HG03571 (cell line): ENCODE results near the gene MED16.

ENCODE experiments used
- ATAC-seq: cut with Tn5 transposase; IDR thresholded peaks from one replicate; pipeline ENCODE4 v1.9.1; 2021; ENCODE audit not compliant: unreplicated experiment

The MED16 gene

DNA sequence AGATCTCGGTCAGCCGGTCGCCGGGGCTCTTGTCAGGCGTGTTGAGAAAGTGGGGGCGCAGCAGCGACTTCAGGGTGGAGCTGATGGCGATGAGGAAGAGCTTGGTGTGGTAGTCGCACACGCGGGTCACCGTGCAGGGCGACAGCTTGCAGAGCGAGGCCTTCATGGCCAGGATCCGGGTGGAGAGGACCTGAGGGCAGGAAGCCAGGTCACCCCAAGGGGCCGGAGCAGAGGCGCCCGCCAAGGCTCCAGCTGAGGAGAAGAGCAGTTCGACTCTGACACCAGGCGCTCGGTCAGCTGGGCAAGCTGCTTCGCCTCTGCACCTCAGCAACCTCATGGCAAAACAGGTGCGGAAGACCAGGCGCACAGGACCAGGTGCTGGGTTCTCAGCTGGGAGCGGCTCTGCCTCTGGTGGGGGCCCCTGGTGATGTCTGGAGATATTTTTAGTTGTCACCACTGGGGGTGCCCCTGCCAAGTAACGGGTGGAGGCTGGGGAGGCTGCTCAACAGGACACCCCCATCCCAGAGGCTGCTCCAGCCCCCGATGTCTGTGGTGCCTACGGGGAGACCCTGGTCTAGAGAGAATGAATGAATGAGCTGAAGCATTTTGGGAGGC, 17.6 kb downstream of the MED16 start:
- no peak for ATAC-seq

DNA sequence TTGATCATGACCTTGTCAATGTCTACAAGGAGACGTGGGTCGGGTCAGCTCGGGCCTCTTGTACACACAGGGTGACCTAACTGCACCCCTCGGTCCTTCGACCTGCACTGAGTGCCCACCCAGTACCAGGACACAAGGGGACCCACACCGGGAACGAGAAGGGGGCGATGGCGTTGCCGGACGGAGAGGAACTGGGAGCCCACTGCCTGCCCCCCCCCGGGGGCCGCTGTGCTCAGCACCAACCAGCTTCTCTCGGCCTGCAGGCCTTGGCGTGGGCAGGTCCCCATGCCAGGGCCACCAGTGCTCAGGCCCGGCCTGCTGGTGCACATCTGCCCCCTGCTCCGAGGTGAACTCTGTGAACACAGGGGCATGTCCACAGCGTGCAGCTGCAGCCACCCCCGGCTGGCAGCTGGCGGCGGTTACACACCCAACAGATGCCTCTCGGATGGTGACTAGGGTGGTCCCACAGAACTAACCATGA, 19.4 kb downstream of the MED16 start:
- no peak for ATAC-seq

DNA sequence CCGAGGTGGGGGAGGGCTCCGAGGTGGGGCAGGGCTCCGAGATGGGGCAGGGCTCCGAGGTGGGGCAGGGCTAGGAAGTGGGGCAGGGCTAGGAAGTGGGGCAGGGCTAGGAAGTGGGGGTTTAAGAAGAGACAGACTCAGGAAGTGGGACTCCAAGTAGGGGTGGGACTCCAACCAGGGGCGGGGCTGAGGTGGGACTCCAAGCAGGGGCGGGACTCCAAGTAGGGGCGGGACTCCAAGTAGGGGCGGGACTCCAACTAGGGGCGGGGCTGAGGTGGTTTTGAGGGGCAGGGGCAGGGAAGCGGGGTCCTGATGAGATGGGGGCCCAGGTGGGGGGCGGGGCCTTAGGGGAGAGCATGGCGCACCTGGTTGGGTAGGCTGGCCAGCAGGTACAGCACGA, 19.9 kb downstream of the MED16 start:
- no peak for ATAC-seq

DNA sequence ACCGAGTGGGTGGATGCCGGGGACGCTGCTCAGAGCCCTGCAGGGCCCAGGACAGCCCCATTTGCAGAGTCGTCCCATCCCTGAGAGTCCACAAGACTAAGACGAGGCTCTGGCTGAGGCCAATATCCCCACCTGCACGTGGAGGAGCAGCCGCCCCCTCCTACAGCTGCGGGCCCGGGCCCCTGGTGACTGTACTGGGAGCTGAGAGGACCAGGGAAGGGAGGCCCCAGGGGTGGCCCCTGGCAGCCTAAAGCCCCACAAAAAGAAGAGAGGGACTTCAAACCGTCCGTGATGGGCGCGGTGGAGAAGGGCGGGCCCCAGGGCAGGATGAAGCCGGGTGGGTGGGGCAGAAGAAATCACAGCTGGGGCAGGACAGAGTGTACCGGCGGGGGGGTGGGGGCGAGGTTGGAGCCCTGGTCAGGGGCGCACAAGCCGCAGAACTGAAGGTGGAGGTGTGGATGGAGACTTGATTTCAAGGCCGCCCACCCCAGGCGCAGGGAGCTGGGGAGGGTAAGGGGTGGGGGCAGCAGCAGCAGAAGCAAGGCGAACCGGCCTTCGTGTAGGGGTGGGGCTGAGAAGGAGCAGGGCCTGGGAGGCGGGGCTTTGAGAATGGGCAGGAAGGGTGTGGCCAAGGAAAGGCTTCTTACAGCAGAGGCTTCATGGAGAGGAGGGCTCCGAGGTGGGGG, 20.6 kb downstream of the MED16 start:
- ATAC-seq = no peak

DNA sequence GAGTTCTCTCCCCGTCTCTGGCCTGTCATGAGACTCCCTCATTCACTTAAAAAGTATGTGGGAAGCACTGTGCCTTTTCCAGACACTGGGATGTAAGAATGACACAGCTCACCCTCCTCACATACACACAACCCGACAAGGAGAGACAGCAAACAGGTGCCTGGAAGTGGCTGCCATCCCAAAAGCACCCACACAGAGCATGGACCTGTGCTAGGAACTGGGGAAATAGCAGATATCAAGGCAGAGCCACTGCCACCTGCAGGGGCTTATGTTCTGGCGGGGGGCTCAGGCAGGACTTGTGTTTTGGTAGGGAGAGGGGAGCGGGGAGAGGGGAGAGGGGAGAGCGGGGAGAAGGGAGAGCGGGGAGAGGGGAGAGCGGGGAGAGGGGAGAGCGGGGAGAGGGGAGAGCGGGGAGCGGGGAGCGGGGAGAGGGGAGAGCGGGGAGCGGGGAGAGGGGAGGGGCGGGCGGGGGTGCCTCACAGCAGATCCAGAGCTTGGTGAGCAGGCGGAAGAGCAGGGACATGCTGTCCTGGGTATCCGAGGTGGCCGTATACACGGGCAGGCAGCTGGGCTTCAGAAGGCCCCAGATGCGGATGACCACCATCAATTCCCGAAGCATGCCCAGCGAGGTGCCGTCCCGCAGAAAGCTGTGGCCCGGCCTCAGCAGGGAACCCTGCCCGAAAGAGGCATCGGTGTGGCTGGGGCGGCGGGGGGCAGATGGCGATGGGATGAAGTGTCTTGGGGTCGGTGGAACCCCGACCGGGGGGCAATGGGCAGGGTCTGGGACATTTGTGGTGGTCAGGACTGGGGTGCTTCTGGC, 21.3 kb downstream of the MED16 start:
- no peak for ATAC-seq

DNA sequence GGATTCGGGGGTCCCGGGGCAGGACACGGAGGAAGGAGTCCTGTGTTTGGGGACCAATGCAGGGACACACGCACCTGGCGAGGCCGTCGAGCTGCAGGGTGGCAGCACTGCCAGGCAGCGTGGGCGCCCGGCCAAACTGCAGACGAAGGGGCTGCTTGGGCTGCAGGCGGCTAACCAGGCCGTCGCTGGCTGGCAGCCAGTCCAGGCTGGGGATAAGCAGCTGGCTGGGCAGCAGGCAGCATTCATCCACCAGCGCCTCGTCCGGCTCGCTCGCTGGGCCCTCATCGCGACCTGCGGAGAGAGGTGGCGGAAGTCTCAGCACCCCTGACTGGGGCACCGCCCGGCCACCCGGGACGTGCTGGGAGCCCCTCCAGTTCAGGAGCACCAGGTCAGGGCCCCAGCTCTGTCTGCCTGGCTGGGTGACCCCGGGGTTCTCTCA, 22.0 kb downstream of the MED16 start:
- ATAC-seq = no peak

- no peak for ATAC-seq
Measured at GRCh38 chr19:870314-870713, 22.7 kb downstream of the MED16 start.

- ATAC-seq = no peak
Measured at GRCh38 chr19:869245-870177, 23.5 kb downstream of the MED16 start.

DNA sequence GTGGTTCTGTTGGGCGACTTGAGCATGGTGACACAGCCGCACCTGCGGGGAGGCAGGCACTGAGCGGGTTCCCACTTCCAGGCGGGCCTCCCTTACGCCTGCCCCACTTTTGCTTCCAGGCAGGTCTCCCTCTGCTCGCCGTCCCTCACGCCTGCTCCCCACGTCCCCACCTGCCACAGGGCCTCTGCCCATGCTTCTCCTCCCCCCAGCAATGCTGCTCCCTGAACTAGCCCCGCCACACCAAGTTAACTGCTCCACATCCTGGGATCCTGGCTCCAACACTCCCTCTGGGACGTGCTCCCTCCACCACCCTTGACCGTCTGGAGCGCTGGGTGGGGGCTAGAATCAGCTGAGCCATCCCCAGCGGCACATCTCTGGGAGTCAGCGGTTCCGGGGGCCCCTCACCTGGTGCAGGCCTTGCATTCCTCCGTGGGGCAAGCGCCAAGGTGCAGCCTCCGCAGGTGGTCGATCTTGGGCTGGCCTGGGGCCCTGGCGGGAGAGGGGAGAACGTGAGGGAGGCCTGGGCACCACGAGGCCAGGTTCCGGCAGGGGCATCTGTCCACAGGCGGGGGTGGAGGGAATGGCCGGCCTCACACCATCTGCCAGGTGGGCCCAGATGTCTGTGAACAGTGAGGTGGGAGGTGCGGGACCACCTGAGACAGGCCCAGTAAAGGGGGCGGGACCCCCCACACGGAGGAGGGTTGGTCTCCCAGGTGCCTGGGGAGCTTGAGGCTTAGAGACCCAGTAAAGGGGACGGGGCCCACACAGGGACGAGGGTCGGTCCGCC, 24.3 kb downstream of the MED16 start:
- ATAC-seq = no peak

- no peak for ATAC-seq
Measured at GRCh38 chr19:867855-868457, 25.0 kb downstream of the MED16 start.

- no peak for ATAC-seq
Measured at GRCh38 chr19:867301-867793, 25.6 kb downstream of the MED16 start.

DNA sequence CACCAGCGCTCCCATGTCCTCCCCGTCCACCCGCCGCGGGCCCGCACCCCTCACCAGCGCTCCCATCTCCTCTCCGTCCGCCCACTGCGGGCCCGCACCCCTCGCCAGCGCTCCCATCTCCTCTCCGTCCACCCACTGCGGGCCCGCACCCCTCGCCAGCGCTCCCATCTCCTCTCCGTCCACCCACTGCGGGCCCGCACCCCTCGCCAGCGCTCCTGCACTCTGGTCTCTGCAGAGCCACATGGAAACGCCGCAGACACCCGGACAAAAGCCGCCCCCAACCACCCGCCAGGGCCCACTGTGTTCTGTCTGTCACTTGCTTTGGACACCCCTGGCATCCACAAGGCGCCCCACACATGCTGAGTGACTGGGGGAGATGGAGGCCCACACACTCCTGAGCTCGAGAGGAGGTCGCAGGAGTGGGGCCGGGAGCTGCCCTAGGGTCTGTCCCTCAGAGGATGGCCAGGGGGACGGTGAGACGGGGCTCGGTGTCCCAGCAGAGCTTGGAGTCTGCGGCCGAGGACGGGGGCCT, 26.2 kb downstream of the MED16 start:
- ATAC-seq = no peak

DNA sequence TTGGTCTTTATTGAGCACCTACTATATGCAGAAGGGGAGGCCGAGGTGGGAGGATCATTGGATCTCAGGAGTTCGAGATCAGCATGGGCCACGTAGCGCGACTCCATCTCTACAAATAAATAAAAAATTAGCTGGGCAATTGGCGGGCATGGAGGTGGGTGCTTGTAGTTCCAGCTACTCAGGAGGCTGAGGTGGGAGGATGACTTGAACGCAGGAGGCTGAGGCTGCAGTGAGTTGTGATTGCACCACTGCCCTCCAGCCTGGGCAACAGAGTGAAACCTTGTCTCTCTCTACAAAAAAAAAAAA, 29.7 kb downstream of the MED16 start:
- no peak for ATAC-seq

- ATAC-seq = no peak
Measured at GRCh38 chr19:862581-863314, 30.2 kb downstream of the MED16 start.

DNA sequence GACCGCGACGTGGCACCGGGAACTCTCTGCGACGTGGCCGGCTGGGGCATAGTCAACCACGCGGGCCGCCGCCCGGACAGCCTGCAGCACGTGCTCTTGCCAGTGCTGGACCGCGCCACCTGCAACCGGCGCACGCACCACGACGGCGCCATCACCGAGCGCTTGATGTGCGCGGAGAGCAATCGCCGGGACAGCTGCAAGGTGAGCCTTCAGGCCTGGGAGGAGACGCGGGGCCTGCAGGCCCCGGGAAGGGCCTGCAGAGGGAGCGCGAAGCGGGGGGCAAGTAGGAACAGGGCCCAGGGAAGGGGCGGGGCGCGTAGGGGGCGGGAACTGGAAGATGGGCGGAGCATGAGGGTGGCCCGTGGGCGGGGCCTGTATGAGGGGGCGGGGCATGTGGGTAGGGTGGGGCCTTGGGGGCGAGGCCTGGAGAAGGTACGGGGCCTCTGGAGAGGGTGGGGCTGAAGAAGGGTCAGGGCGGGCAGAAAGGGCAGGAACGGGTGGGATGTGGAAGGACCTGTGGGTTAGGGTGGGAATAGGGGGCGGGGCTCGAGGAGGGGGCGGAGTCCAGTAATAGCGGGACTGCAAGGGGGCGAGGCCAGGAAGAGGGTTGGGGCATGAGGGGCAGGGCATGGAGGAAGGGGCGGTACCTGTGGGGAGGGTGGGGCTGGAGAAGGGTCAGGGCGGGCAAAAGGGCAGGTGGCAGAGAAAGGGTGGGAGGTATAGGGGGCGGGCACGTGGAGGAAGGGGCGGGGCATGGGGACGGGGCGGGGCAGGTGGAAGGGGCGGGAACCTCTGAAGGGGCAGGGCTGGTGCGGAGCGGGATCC, 31.0 kb downstream of the MED16 start:
- ATAC-seq = no peak

DNA sequence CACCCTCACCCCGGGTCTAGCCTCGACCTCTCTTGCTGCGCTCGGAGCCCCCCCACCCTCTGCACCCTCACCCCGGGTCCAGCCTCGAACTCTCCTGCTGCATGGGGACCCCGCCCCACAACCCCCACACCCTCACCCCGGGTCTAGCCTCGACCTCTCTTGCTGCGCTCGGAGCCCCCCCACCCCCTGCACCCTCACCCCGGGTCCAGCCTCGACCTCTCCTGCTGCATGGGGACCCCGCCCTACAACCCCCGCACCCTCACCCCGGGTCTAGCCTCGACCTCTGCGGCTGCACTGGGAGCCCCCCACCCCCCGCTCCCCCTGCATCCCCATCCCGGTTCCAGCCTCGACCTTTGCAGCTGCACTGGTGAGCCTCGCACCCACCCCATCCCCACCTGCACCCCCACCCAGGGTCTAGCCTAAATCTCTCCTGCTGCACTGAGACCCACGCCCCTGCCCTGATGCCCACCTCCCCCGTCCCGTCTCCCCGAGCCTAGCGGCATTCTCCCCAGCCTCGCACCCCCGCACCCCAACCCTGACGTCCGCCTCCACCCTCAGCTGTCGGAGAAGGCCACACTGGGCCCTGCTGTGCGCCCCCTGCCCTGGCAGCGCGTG, 31.7 kb downstream of the MED16 start:
- ATAC-seq = no peak
